Endothelial cell of umbilical vein (primary cell): ENCODE data around the gene KARS1.
"Not testable (repeated sequence)": the region's sequence is repeated elsewhere in the genome, so short reads cannot be mapped to it uniquely, and the experiment has no call there.

Source experiments
- EZH2 ChIP-seq: IDR thresholded peaks from 2 replicates; pipeline ENCODE4 v1.6.1; 2012; ENCODE audit warnings: borderline replicate concordance, low read depth, mild to moderate bottlenecking, moderate library complexity, low read length, inconsistent platforms; ENCODE audit not compliant: severe bottlenecking
- GATA2 ChIP-seq: IDR thresholded peaks from 2 replicates; pipeline ENCODE4 v1.7.0; 2011; ENCODE audit warnings: low read depth, mild to moderate bottlenecking, moderate library complexity, mixed read lengths, low read length; ENCODE audit not compliant: insufficient read length, insufficient read depth
- JUN ChIP-seq: IDR thresholded peaks from 2 replicates; pipeline ENCODE4 v1.6.1; 2011; ENCODE audit warnings: borderline replicate concordance, low read depth; ENCODE audit not compliant: insufficient read length, insufficient read depth
- MYC ChIP-seq: IDR thresholded peaks from one replicate; pipeline ENCODE4 v1.6.1; 2011; ENCODE audit warnings: mild to moderate bottlenecking, low read depth, low read length
- POLR2A ChIP-seq: IDR thresholded peaks from 2 replicates; pipeline ENCODE4 v1.6.1; 2012; ENCODE audit warnings: low read depth, mild to moderate bottlenecking, control low read depth, low read length
- POLR2AphosphoS5 ChIP-seq: IDR thresholded peaks from 2 replicates; pipeline ENCODE4 v1.6.1; 2012; ENCODE audit warnings: low read depth, mild to moderate bottlenecking, control low read depth, low read length, moderate library complexity; ENCODE audit not compliant: insufficient read depth
- TF ChIP-seq, protein P1 (sequence below), 2 donors: IDR thresholded peaks; 1 replicate in 1 of 2; 2 replicates in 1 of 2; pipeline ENCODE4 v1.5.1; 2011; ENCODE audit warnings: low read length in 2 of 2, mild to moderate bottlenecking in 2 of 2, moderate library complexity in 2 of 2, control low read depth in 1 of 2, inconsistent platforms in 1 of 2, low read depth in 1 of 2; ENCODE audit not compliant: insufficient read depth in 1 of 2; ENCODE audit errors: extremely low read depth in 1 of 2

DNA sequence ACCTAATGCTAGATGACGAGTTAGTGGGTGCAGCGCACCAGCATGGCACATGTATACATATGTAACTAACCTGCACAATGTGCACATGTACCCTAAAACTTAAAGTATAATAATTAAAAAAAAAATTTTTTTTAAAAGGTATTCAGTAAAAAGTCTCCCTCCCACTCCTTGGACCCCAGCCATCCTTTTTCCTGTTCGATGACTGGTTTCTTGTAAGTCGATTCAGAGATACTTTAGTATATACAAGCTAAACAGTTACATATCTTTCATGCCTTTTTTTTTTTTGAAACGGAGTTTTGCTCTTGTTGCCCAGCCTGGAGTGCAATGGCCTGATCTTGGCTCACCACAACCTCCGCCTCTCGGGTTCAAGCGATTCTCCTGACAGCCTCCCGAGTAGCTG is 55.5 kb downstream of the KARS1 start:
- not testable (repeated sequence) for TF ChIP-seq EZH2, POLR2AphosphoS5, GATA2, MYC, POLR2A, JUN
- TF ChIP-seq, protein P1, sequence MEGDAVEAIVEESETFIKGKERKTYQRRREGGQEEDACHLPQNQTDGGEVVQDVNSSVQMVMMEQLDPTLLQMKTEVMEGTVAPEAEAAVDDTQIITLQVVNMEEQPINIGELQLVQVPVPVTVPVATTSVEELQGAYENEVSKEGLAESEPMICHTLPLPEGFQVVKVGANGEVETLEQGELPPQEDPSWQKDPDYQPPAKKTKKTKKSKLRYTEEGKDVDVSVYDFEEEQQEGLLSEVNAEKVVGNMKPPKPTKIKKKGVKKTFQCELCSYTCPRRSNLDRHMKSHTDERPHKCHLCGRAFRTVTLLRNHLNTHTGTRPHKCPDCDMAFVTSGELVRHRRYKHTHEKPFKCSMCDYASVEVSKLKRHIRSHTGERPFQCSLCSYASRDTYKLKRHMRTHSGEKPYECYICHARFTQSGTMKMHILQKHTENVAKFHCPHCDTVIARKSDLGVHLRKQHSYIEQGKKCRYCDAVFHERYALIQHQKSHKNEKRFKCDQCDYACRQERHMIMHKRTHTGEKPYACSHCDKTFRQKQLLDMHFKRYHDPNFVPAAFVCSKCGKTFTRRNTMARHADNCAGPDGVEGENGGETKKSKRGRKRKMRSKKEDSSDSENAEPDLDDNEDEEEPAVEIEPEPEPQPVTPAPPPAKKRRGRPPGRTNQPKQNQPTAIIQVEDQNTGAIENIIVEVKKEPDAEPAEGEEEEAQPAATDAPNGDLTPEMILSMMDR (IDR thresholded peaks at IDR 0.05; ENCODE audit: extremely low read depth in 1 of 2, insufficient read depth in 1 of 2, low read depth in 1 of 2, low read length in 2 of 2), result not testable (repeated sequence)
